GM19452 (cell line): ENCODE measurements around the gene GM2A.
"Not testable (repeated sequence)": the region's sequence is repeated elsewhere in the genome, so short reads cannot be mapped to it uniquely, and the experiment has no call there.

Experiments
- ATAC-seq: cut with Tn5 transposase; IDR thresholded peaks from one replicate; pipeline ENCODE4 v1.9.1; 2021; ENCODE audit not compliant: unreplicated experiment

GM2A gene

GRCh38 chr5:151284392-151284967 lies 31.5 kb downstream of the GM2A start:
- no peak for ATAC-seq

GRCh38 chr5:151285683-151286082 lies 32.7 kb downstream of the GM2A start:
- ATAC-seq = no peak

GRCh38 chr5:151286246-151286645 lies 33.3 kb downstream of the GM2A start:
- no peak for ATAC-seq

GRCh38 chr5:151288180-151288579 lies 35.2 kb downstream of the GM2A start:
- no peak for ATAC-seq

- ATAC-seq = no peak
Observed at GRCh38 chr5:151293624-151294023, 40.6 kb downstream of the GM2A start.

- no peak for ATAC-seq
Observed at GRCh38 chr5:151295138-151295537, 42.2 kb downstream of the GM2A start.

- ATAC-seq = no peak
Observed at GRCh38 chr5:151295791-151296477, 42.9 kb downstream of the GM2A start.

- ATAC-seq = no peak
Observed at GRCh38 chr5:151296478-151296830, 43.5 kb downstream of the GM2A start.

- ATAC-seq = no peak
Observed at GRCh38 chr5:151296974-151297373, 44.0 kb downstream of the GM2A start.

GRCh38 chr5:151298063-151298855 lies 45.3 kb downstream of the GM2A start:
- ATAC-seq = no peak

GRCh38 chr5:151303666-151304065 lies 50.7 kb downstream of the GM2A start, which contains the start of gene SLC36A3:
SLC36A3 (minus strand) TSS chr5:151303766; CDS start chr5:151303354, 412 bp downstream.
- no peak for ATAC-seq

GRCh38 chr5:151309266-151309665 lies 56.3 kb downstream of the GM2A start:
- ATAC-seq = not testable (repeated sequence)

GRCh38 chr5:151309821-151310220 lies 56.8 kb downstream of the GM2A start:
- ATAC-seq = not testable (repeated sequence)

GRCh38 chr5:151310932-151311331 lies 57.9 kb downstream of the GM2A start:
- ATAC-seq = no peak

- ATAC-seq = no peak
Observed at GRCh38 chr5:151312756-151313324, 59.9 kb downstream of the GM2A start.

- ATAC-seq = no peak
Observed at GRCh38 chr5:151313357-151313756, 60.4 kb downstream of the GM2A start.

GRCh38 chr5:151315998-151316597 lies 63.1 kb downstream of the GM2A start:
- ATAC-seq = peak; percentile 86

GRCh38 chr5:151317871-151318270 lies 64.9 kb downstream of the GM2A start:
- no peak for ATAC-seq

- ATAC-seq = peak; percentile 76
Observed at GRCh38 chr5:151318850-151319732, 66.1 kb downstream of the GM2A start.
